Stimulated activated CD4-positive, alpha-beta T cell treated with anti-CD3 and anti-CD28 coated beads, Interleukin-4, amount 100 ng/mL, for 48 hours (primary cell): Measurements from ENCODE around the gene CLMN.
"Not testable (repeated sequence)": the region's sequence is repeated elsewhere in the genome, so short reads cannot be mapped to it uniquely, and the experiment has no call there.

Source experiments
- DNase-seq, 2 donors: peaks; one replicate each; pipeline ENCODE4 v3.0.0-alpha.2; 2020; ENCODE audit warnings: low read depth in 2 of 2

Gene CLMN

GRCh38 chr14:95220663-95221231 lies 99.0 kb downstream of the CLMN start:
- DNase-seq = no peak

DNA sequence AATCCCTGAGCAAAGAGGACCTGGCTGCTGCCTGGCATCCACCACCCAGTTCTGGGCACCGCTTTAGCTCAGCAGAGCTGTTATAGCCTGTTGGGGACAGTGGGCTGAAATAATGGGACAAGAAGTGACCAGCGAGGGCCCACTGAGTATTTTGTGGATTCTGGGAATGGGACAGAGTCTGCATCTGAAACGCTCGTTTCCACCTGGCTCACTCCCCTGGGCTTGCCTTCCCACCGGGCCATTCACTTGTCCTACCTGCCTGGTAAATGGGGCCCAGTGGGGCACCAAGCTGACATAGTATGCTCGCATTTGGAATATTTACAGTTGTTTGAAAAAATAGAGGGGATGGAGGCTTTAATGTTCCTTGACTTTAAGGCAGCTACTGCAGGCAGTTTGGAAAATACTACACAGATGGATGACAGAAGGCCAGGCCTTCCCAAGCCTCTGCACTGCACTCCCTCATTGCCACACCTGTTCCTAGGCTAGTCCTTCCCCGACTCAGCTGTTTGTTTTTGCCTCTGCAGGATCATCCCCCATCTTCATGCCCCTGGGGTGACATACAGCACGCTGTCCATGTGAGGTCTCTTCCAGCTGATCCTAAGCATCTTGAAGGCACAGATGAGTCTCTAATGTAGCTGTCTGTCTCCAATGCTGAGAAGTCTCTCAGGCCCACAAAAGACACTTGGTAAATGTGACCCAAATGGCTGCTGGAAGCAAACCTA lies 101.1 kb downstream of the CLMN start:
- DNase-seq = no peak

- no peak for DNase-seq
These were observed 101.7 kb downstream of the CLMN start for GRCh38 chr14:95218006-95218405.

DNA sequence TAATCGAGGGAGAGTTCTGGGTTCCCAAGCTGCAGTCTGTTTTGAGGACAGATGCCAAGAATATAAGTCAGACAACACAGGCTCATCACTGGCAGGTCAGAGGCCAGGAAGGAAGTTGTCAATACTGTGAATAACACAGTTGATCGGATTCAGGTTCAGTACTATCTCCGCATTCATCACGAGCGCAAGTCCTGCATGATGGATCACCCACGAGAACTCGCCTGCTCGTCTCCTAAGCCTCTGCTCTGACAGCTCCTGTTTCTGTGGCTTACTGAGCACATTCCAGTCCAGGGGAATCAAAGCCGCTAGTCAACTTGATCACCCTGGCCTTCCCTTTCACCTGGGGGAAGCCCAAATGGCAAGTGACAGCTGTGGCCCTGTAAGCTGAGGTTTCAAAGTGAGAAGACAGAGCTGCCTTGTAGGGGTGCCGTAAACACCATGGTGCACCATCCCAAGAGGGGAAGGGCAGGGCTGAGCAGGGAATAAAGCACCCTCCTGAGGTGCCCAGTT lies 102.3 kb downstream of the CLMN start:
- DNase-seq = no peak

DNA sequence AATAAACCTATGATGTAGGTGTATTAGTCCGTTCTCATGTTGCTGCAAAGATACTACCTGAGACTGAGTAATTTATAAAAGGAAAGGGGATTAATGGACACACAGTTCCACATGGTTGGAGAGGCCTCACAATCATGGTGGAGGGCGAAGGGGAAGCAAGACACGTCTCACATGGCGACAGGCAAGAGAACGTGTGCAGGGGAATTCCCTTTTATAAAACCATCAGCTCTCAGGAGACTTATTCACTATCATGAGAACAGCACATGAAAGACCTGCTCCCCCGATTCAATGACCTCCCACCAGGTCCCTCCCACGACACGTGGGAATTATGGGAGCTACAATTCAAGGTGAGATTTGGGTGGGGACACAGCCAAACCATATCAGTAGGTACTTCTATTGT lies 103.7 kb downstream of the CLMN start:
- DNase-seq = no peak

DNA sequence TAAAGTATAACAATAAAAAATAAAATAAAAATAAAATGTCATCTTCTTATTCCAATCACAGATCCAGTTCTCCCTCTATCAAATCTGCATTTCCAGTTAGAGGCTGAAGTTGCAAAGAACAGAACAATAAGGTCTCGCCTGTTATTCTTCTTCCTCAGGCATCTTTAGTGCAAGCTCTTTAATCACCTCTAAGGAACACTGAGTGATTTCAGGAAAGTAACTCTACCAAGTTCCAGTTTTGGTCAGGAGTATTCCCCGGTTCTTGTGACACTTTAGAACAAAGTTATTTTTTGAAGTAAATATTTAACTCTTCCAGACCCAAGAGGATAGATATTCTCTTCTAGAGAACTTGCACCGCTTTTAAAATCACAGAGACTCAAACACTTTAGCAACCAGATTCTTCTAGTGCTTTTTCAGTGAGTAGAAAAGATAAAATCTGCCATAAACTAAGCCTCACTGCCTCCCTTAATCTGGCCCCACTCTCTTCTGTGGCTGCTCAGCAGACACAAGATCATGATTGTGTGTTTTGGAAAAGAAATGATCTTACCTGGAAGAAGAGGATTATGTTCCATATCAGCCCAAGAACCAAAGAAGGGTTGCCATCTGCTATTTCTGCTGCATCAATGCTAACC lies 104.5 kb downstream of the CLMN start:
- no peak for DNase-seq

- DNase-seq = no peak
These were observed 105.9 kb downstream of the CLMN start for GRCh38 chr14:95213774-95214173.

DNA sequence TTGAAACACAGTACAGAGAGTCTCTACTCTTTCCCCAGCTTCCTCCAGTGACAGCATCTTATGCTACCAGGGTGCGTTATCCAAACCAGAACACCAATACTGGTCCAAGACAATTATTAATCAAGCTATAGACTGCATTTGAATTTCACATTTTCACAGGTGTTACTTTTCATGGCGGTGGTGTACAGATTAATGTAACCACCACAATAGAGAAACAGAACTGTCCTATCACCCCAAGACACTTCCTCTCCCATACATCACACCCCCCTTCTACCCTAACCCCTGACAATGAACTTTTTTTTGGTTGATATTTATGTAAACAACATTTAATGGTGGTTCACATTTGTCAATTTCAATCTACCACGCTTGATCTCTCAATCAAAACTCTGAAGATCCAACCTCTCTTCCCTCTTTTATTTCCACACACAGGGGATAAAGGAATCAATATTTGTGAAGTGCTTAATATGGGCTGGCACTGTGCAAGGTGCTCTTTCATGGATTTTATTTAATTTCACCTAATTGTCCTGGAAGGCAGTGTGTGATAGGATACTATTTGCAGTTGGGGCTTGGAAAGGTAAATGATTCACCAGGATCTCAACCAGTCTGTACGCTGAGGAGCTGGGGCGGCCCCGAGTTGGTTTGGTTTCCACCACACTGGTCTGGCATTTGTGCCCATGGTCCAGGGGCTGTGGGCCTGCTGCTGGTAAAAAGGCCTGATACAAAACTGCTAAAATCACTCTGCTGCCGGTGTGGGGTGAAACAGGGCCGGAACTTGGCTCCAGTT lies 107.8 kb downstream of the CLMN start:
- DNase-seq = no peak

GRCh38 chr14:95210699-95211098 lies 109.0 kb downstream of the CLMN start:
- no peak for DNase-seq

GRCh38 chr14:95208598-95208997 lies 111.1 kb downstream of the CLMN start:
- no peak for DNase-seq

GRCh38 chr14:95207475-95208233 lies 112.1 kb downstream of the CLMN start:
- DNase-seq = no peak

DNA sequence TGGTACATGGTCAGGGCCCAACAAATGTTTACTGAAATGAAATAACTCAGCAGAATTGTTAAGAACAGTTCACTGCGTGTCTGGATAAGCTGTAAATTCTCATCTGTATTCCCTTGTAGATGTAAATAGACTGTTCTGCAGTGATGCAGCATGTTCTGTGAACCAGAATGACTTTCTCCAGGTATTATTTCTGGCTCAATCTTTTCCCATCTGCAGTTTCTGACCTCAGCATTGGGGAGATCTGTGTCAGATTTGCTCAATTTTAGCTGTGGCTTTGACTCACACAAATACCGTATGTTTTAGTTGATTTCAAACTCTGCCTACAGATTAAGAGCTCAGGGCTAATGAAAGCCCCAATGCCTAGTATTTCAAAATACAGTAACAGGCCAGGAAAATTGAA lies 113.2 kb downstream of the CLMN start:
- no peak for DNase-seq

GRCh38 chr14:95204705-95205104 lies 115.0 kb downstream of the CLMN start:
- DNase-seq = no peak

DNA sequence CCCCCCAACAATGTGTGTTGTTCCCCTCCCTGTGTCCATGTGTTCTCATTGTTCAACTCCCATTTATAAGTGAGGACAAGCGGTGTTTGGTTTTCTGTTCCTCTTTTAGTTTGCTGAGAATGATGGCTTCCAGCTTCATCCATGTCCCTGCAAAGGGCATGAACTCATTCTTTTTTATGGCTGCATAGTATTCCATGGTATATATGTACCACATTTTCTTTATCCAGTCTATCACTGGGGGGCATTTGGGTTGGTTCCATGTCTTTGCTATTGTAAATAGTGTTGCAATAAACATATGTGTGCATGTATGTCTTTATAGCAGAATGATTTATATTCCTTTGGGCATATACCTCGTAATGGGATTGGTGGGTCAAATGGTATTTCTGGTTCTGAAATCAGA lies 118.0 kb downstream of the CLMN start:
- not testable (repeated sequence) for DNase-seq

DNA sequence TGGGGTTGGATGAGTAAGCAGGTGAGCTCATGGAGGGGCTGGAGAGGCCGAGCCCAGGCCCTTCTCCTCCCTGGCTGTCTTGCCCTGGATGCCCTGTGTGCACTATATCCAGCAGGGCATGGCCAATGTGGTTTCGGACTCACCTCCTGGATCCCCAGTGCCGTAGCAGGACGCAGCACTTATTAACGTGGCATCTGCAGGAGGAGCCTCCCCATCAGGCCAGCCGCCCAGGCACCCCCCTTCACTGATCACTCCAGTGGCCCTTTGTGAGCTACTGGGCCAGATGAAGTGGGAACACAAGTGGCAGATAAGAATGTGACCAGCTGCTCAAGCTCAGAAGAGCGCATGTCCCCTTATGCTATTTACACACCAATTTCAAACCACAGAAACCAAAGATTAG lies 119.3 kb downstream of the CLMN start:
- DNase-seq = no peak

DNA sequence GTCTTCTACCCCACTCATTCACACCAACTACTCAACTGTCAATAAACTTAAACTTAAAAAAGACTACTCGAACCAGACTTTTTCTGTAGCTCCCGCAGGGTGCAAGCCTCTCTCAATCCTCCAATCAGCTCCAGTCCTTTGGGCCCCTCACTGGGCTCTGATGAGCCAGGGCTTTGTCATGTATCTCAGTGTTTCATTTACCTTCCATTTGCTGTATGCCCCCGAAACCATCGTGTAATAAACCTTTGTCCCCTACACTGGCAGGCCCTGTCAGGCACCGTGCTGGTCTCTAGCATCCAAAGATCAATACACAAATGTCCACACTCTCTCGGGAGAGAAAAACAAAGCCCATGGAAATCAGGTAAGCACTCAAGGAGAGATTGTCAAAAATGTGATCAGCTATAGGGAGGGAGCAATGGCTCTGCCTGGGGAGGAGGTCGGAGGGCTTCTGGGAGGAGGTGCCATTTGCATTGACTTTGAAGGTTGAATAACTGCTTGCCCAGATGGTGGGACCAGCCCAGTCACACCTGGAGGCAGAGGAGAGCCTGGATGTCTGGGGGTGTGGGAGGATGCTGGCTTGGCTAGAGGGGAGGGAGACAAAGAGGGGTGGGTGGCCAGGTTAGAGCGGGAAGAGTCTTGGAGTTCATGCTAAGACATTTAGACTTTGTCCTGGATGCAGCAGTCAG lies 120.3 kb downstream of the CLMN start:
- no peak for DNase-seq

DNA sequence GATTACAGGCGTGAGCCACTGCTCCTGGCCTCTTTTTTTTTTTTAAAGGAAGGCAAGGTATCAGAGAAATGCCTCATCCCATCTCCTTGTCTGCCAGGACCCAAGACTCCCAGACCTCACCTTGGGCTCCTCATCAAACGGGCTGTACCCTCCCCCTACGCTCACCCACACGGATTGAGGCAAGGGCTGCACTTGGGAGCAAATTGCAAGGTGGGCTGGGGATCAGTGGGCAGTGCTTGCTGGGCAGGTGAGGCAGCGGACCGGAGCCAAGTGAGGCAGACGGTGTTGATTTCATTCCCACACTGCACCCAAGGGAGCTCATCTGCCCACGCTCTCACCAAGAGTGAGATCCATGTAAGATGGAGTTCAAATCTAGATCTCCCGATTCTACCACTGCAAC lies 121.4 kb downstream of the CLMN start:
- DNase-seq = no peak

DNA sequence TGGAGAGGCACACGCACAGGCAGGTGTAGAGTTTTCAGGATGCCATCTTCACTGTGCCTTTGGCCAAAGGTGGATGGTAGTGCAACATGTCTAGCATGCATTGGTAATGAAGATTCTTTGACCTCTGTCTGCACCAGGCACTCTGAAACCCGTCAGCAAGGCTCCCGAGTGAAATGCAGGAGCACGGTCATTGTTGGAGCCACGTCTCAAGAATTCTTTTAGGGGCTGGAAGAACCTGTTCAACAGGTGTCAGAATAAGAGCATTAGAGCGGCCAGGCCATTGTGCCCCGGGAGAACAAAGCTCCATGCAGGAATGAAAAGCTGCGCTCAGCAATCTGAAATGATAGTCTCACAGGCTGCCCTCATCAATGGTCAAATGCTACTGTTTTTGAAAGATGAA lies 122.2 kb downstream of the CLMN start:
- DNase-seq = no peak

- DNase-seq = no peak
These were observed 122.7 kb downstream of the CLMN start for GRCh38 chr14:95196826-95197545.

DNA sequence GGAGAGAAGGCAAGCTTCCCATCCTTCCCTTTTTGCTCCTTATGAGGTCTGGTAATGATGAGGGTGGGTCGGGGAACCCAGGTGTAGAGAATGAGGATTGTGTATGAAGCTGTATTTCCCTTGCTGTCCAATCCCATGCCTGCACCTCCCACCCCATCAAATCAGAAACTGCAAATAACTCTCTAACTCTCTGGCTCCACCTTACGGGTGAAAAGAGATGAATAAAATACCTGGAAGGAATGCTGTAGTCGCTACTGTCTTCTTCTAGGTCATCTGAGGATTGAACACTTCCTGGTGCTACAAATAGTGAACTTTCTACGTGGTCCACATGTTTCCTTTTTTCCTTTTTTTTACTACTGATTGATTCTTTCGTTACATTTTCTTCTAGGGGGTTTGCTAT lies 123.4 kb downstream of the CLMN start:
- no peak for DNase-seq
